ENCODE results near the gene ALOX5. TPM values are rescaled to one million over a fixed set of nuclear protein-coding genes. Genes with fewer than 3 reads are reported as not detected.

Gene ALOX5
- total and polyA plus RNA-seq, 11 donors: 1.3 to 36.1 (median 5.8) TPM

GRCh38 chr10:45452743-45453452, 78.9 kb downstream of the ALOX5 start:
- Histone ChIP-seq H3K4me1 (peaks cover 0 to 28% (median 17%) of the 10 kb centered on the region in 12 donors), H3K36me3 (peaks cover 0 to 22% (median 13%) of the 10 kb centered on the region in 9 donors), H3K9me3 (no peaks in the 10 kb centered on the region), H3K27me3 (no peaks in the 10 kb centered on the region), H3K27ac (peak overlapping the region in 9 of 12 donors; percentile 41 to 70 (median 54)), H3K4me3 (no peak overlapping the region)
- intact Hi-C loops (cut with DNase I): loop anchor here in 2 of 10 donors (10.0 kb wide), 2 partner anchors 198 to 208 kb away; no protein-coding TSS in a partner anchor
- peak in 2 of 5 donors; percentile 61 to 70 for DNase-seq
- TF ChIP-seq POLR2A (IDR thresholded peaks at IDR 0.05) (no peak), CTCF (IDR thresholded peaks at IDR 0.05) (no peak)
- 44 to 53% (median 51%) methylated on average over 7 of the region's 7 CpGs for WGBS, 4 donors
- peak; percentile 91 to 98 (median 94) for ATAC-seq

GRCh38 chr10:45453639-45454255, 79.7 kb downstream of the ALOX5 start:
- Histone ChIP-seq H3K36me3 (peaks cover 2 to 31% (median 21%) of the 10 kb centered on the region in 9 donors), H3K4me1 (peaks cover 0 to 28% (median 17%) of the 10 kb centered on the region in 12 donors), H3K4me3 (no peak overlapping the region), H3K27ac (peak overlapping the region in 9 of 12 donors; percentile 41 to 70 (median 54)), H3K27me3 (no peaks in the 10 kb centered on the region), H3K9me3 (no peaks in the 10 kb centered on the region)
- TF ChIP-seq CTCF (IDR thresholded peaks at IDR 0.05): no peak
- no peak for TF ChIP-seq POLR2A (IDR thresholded peaks at IDR 0.05)
- peak; percentile 14 to 38 (median 22) for ATAC-seq
- no peak for DNase-seq
- 75 to 82% (median 80%) methylated on average over 5 to 9 of the region's 9 CpGs for WGBS, 4 donors
- intact Hi-C loops (cut with DNase I): loop anchor here in 2 of 10 donors (10.0 kb wide), 2 partner anchors 199 to 209 kb away; no protein-coding TSS in a partner anchor

GRCh38 chr10:45454262-45454661, 80.2 kb downstream of the ALOX5 start:
- no peaks in the 10 kb centered on the region for H3K9me3 ChIP-seq
- peak in 3 of 4 donors; percentile 21 to 27 (median 26) for ATAC-seq
- H3K36me3 ChIP-seq: peaks cover 4 to 36% (median 27%) of the 10 kb centered on the region in 9 donors
- DNase-seq: no peak
- WGBS, 4 donors: 30 to 38% (median 32%) methylated on average over 9 of the region's 9 CpGs
- no peaks in the 10 kb centered on the region for H3K27me3 ChIP-seq
- intact Hi-C loops (cut with DNase I): loop anchor here in 2 of 10 donors (10.0 kb wide), 2 partner anchors 199 to 209 kb away; no protein-coding TSS in a partner anchor
- H3K27ac ChIP-seq: peak overlapping the region in 2 of 12 donors; percentile 54 to 57
- TF ChIP-seq CTCF (IDR thresholded peaks at IDR 0.05): no peak
- peaks cover 0 to 29% (median 17%) of the 10 kb centered on the region in 12 donors for H3K4me1 ChIP-seq
- no peak overlapping the region for H3K4me3 ChIP-seq

GRCh38 chr10:45454859-45455258, 80.8 kb downstream of the ALOX5 start:
- H3K36me3 ChIP-seq: peaks cover 4 to 39% (median 32%) of the 10 kb centered on the region in 9 donors
- no peaks in the 10 kb centered on the region for H3K27me3 ChIP-seq
- DNase-seq: no peak
- intact Hi-C loops (cut with DNase I): loop anchor here in 2 of 10 donors (10.0 kb wide), 2 partner anchors 200 to 210 kb away; no protein-coding TSS in a partner anchor
- peak overlapping the region in 1 of 12 donors; percentile 33 for H3K27ac ChIP-seq
- ATAC-seq: no peak
- TF ChIP-seq POLR2A (IDR thresholded peaks at IDR 0.05) (no peak), CTCF (IDR thresholded peaks at IDR 0.05) (no peak)
- no peak overlapping the region for H3K4me3 ChIP-seq
- H3K9me3 ChIP-seq: no peaks in the 10 kb centered on the region
- 75 to 81% (median 79%) methylated on average over 3 of the region's 3 CpGs for WGBS, 4 donors
- H3K4me1 ChIP-seq: peaks cover 0 to 35% (median 19%) of the 10 kb centered on the region in 12 donors

Data from heart left ventricle (tissue), 16 donors.